ENCODE results near the gene SIK3.

DNA sequence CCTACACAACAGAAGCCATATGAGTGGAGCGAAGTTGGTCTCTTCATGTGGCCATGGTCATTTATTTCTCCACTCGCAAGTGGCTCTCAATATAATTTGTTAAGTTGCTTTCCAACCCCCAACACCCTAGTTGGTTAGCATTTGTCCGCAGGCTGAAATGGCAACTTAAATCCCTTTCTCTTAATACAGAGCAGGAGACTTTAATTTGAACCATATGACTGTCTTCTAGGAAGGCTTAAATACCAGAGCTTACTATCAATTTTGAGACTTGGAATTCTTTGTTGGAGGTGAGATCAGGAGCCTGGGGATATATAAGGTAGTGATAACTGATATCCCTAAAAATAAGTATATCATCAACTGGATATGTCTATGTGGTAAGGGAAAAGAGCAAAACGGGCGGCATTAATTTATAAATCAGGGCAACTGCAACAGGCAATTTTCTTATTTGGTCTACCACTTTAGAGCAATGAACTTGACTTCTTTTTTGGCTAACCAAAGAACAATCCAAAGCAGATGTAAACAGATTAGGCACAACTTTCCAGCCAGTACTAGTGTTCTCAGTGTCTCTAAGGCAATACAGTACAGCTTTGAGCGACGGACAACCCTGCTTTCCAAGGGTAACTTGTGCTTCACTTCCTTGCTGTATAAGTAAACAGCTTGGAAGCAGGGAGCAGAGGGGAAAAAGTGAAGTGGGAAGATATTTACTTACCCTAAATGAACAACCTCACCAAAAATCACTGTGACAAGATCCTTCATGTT, 186.1 kb downstream of the SIK3 start:
- TF ChIP-seq, protein P1, sequence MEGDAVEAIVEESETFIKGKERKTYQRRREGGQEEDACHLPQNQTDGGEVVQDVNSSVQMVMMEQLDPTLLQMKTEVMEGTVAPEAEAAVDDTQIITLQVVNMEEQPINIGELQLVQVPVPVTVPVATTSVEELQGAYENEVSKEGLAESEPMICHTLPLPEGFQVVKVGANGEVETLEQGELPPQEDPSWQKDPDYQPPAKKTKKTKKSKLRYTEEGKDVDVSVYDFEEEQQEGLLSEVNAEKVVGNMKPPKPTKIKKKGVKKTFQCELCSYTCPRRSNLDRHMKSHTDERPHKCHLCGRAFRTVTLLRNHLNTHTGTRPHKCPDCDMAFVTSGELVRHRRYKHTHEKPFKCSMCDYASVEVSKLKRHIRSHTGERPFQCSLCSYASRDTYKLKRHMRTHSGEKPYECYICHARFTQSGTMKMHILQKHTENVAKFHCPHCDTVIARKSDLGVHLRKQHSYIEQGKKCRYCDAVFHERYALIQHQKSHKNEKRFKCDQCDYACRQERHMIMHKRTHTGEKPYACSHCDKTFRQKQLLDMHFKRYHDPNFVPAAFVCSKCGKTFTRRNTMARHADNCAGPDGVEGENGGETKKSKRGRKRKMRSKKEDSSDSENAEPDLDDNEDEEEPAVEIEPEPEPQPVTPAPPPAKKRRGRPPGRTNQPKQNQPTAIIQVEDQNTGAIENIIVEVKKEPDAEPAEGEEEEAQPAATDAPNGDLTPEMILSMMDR (IDR thresholded peaks at IDR 0.05) = no peak
- TF ChIP-seq POLR2A (IDR thresholded peaks at IDR 0.05) = no peak
